Measurements from ENCODE around the gene ERC1.
"Not testable (repeated sequence)": the region's sequence is repeated elsewhere in the genome, so short reads cannot be mapped to it uniquely, and the experiment has no call there.

Gene ERC1

DNA sequence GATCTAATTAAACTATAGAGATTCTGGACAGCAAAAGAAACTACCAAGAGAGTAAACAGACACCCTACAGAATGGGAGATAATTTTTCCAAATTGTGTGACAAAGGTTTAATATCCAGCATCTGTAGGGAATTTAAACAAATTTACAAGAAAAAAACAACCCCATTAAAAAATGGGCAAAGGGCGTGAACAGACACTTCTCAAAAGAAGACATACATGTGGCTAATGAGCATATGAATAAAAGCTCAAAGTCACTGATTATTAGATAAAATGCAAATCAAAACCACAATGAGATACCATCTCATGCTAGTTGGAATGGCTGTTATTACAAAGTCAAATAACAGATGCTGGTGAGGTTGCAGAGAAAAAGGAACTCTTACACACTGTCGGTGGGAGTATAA lies 309.4 kb downstream of the ERC1 start:
- DNase-seq: no peak

GRCh38 chr12:1302201-1302870 lies 311.3 kb downstream of the ERC1 start:
- DNase-seq: no peak

DNA sequence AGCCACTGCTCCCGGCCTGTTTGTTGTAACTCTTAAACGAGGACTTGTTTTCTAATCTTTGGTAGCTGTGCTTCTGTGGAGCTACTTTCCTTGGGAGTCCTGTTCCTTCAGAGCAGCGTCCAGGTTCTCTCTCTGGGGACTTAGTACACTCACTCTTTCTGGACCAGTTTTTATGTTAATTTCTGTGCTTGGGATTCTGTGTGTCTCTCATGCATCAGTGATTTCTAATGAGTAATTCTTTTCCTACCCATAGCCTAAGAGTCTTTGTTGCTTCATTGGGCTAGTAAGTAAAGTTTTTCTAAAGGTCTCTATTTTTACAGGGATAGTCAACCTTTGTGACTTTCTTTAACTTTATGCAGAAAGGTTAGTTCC lies 314.0 kb downstream of the ERC1 start:
- no peak for DNase-seq

GRCh38 chr12:1305791-1306500 lies 314.9 kb downstream of the ERC1 start:
- DNase-seq: peak; percentile 78

- DNase-seq: no peak
These were observed 315.8 kb downstream of the ERC1 start for GRCh38 chr12:1306817-1307216.

GRCh38 chr12:1307796-1308195 lies 316.8 kb downstream of the ERC1 start:
- no peak for DNase-seq

DNA sequence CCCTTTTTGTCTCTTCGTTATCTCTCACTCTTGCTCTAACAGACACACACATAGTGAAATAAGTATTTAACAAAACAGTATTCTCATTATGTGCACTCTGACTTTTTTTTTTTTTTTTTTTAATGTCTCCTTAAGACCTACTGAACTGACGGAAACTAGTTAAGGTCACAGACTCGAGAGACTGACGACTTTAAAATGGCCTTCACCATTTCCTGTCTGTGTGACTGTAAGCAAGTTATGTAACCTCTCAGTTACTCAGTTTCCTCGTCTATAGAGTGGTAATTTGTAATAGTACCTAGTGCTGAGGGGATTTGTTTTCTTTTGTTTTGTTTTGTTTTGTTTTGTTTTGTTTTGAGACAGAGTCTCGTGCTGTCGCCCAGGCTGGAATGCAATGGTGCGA lies 318.6 kb downstream of the ERC1 start:
- no peak for DNase-seq

- no peak for DNase-seq
These were observed 319.6 kb downstream of the ERC1 start for GRCh38 chr12:1310653-1311052.

DNA sequence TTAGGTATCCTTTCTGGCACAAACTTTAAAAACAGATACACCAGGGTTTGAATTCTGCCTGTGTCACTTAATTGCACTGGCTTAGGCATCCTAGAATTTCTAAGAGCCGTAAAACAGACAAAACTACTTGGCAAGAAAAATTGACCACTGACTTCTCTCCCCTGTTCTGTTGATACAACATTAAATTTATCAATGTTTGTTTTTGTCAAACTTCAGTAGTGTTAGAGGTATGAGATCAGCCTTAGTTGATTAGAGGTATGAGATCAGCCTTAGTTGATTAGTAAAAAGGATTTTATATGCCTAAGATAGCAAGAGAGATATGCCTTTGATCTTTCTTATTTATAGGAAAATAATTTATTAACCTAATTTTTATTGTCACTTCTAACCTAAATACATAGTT lies 320.1 kb downstream of the ERC1 start:
- DNase-seq: no peak

GRCh38 chr12:1313906-1314305 lies 322.9 kb downstream of the ERC1 start:
- peak; percentile 22 for DNase-seq

DNA sequence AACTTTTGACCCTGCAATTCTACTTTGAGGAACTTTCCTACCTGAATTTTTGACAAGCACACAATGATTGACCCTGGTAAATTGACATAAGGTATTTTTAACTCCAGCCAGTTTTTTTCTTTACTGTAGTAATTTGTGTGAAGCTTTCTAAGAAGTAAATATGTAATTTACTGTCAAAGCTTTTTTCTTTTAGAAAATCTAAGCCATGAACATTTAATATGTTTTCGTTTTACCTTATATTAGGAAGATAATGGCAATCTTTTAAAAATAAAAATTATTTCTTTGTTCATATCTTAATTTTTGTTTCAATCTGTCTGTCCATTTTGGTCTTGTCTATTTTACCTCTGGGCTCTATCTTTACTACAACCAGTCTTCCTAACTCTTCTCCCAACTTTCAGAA lies 323.5 kb downstream of the ERC1 start:
- DNase-seq: no peak

DNA sequence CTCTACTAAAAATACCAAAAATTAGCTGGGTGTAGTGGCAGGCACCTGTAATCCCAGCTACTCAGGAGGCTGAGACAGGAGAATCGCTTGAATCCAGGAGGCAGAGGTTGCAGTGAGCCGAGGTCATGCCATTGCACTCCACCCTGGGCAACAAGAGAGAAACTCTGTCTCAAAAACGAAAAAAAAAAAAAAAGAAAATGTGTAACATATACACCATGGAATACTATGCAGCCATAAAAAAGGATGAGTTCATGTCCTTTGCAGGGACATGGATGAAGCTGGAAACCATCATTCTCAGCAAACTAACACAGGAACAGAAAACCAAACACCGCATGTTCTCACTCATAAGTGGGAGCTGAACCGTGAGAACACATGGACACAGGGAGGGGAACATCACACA lies 326.0 kb downstream of the ERC1 start:
- DNase-seq: not testable (repeated sequence)

DNA sequence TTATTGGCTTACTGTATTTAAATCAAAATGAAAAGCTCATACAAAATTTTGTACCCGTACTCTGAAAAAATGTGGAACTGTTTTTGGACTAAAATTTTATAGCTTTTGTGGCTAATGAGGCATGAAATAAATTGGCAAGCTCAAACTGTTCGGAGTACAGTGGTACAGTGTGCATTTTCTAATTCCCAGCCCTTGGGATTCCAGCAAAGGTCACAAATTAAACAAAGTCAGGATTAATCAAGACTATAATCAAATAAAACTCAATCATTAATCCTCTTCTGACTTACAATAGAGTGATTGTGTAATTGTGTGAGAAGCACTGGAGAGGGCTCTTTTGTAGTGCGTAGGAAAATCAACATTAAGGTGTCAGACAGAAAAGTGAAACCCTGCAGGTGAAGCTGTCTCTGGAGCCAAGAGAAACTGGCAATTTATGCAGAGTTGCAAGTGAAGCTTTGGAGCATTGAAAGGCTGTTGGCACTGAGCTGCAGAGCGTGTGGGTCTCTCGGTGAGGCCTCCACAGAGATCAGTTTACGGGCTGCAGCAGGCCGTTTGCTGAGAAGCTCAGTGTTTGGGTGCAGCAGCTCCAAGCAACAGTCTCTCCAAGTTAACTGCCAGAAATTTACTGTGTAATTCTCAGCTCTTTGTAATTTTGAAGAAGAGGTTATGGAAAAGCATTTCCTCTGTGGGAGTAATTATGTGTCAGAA lies 327.5 kb downstream of the ERC1 start:
- peak; percentile 13 for DNase-seq

GRCh38 chr12:1319212-1319611 lies 328.2 kb downstream of the ERC1 start:
- DNase-seq: peak; percentile 33

DNA sequence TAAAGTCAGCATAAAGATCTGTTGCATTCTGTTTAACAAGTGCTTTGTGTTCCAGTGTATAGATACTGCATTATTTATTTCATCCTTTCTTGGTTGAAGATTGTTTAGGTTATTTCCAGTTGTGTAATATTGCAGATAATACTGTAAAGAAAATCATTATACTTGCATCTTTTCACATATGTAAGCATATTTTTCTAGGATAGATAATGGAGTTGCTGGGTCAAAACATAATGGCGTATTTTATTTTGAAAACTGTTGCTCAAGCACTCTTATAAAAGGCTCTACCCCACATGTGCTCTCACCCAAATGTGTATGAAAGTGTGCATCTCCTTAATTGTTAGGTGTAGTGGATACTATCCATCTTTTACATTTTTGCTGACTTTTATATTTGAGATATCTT lies 329.0 kb downstream of the ERC1 start:
- DNase-seq: no peak

GRCh38 chr12:1322821-1323220 lies 331.8 kb downstream of the ERC1 start:
- no peak for DNase-seq

DNA sequence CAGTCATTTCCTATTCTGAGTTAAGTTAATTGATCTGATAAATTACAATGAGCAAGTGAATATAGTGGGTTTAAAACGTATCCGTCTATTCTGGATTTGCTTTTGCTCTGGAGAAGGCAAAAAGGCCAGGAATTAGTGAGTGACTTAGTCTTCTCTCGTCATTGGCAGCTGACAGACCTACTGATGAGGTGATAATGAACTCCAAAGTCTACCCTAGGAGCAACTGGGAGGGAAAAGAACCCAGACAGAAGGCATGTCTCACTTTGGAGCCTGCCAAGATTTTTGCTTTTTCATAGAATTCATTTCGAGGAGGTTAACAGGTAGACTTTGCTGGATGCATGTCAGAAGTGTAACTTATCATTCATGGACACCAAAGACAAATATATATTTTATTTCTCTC lies 333.1 kb downstream of the ERC1 start:
- DNase-seq: no peak

DNA sequence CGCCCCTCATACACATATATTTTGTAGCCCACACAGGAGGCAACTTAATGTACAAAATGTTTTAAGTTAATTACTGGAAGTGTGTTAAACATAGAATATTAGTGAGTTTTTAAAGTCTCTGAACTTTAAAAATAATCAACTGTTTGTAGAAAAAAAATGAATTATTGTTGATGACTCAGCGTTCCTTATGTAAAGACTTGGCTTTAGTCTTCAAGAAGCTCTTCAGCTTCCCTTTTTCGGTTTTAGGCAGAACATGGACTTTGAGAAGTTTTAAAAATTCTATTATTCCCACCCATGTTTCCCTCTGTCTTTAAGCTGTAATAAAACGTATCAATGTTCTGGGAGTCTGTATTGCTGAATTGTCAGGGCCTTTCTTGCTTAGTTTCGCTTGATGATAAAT lies 333.9 kb downstream of the ERC1 start:
- no peak for DNase-seq

DNA sequence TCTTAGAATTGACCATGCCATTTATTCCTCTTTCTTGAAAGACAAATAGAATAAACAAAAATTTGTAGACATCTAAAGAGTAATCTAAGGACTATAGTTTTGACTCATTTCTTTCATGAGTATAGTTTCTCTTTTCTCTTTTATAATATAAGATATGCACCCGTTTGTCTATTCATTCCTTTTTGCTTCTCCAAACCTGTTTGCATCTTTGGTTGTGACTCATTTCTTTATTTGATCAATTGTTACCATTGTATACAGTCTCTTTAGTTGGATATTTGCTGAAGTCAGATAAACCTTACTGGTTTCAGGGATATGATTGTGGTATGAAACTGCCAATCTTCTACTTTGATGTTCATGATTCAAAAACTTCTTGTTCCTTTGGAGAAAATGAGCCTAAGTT lies 334.6 kb downstream of the ERC1 start:
- DNase-seq: no peak

DNA sequence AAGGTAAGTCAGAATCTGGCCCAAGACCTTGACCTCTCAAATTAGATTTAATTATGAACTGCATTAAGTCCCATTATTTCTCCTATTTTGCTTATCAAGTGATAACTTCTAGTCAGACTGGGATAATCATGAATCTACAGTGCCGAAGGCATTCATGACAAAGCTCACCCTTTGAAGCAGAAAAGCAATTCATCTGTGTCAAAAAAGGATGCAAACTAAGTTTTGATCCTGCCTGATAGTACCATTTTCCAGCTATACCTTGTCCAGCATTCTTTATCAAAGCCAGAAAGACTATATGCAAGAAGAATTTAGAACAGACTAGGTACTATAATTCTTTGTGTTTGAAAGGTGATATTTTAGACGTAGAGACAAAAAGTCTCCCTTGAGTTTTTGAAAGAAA lies 335.2 kb downstream of the ERC1 start:
- no peak for DNase-seq

- DNase-seq: no peak
These were observed 337.4 kb downstream of the ERC1 start for GRCh38 chr12:1328391-1328790.

DNA sequence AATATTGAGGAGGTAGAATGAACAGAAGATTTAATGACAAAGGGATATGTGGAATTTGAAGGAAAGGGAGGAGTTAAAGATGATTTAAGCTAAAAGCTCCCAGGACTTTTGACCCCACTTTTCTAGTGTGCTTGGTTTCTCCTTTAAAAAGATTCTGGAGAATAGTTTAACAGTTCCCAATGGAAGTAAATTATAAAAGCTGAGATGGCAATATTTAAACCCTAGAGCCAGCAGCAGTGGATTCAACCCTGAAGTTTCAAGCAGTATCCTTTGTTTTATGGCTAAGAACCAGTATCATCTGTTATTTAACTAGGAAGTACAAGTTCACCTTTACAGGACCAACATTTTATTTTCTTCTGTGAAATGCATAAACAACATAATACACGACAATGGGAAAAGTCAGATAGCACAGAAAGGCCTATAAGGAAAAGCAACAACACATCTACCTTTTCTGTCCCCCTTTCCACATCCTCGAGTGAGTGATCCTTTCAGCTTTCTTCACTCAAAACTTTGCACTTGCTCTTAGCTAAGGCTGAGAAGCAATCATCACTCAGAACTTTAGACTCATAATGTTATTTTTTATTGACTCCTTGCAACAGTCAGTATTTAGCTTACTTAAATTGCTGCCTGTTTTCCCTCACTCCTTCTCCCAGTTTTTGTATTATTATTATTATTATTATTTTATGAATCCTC lies 338.9 kb downstream of the ERC1 start:
- DNase-seq: no peak

DNA sequence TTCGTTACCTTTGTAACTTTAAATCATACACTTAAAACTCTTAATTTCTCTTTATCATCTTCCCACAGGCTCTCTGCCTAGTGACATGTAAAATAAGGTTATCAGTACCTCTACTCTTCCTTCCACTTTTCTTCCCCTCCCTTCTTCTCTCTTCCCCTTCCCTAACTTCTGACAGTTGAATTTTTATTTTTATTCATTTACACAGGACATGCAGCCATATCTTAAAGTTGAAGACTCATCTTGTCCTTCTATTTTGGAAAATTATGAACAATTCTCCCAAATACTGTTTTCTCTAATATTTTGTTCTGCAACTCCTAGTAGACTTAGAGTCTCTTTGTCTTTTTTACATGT lies 339.4 kb downstream of the ERC1 start:
- no peak for DNase-seq

DNA sequence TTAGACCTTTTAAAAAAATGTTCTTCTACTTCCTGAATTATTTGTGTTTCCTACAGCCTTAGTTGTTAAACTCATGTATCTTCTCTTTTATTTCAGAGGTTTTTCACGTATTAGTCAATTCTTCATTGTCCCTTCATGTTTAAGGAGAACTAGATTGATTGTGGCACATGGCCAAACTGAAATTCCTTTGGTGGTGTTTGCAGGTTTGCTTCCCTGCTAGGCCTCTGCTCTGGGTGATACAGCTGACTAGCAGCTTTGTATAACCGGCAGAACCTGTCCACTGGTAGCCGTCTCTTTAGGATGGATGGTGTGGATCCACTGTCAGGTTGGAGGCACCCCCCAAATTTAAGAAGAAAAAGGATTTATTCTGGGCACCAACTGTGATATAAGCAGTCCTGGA lies 341.3 kb downstream of the ERC1 start:
- no peak for DNase-seq
